Glutamatergic neuron (in vitro differentiated cells): Measurements from ENCODE around the gene DUSP6. TPM values are rescaled to one million over a fixed set of nuclear protein-coding genes. Genes with fewer than 3 reads are reported as not detected.
A peak's percentile ranks its signal among the peaks of the same experiment; 100 is the strongest.

Experiments
- DNase-seq: peaks from one replicate; pipeline ENCODE4 v3.0.0; 2022
- H3K27ac Mint-ChIP-seq: one replicate; pipeline ENCODE4 v1.8.0; 2020; ENCODE audit warnings: mild to moderate bottlenecking, mixed read lengths, inconsistent platforms; ENCODE audit not compliant: unreplicated experiment
- H3K27me3 Mint-ChIP-seq: one replicate; pipeline ENCODE4 v1.8.0; 2020; ENCODE audit warnings: mild to moderate bottlenecking, moderate library complexity, mixed read lengths, inconsistent platforms; ENCODE audit not compliant: unreplicated experiment
- H3K36me3 Mint-ChIP-seq: one replicate; pipeline ENCODE4 v1.8.0; 2020; ENCODE audit warnings: mild to moderate bottlenecking, mixed read lengths, inconsistent platforms; ENCODE audit not compliant: unreplicated experiment
- H3K4me1 Mint-ChIP-seq: one replicate; pipeline ENCODE4 v1.8.0; 2020; ENCODE audit warnings: mild to moderate bottlenecking, low read depth, mixed read lengths, inconsistent platforms; ENCODE audit not compliant: unreplicated experiment
- H3K4me3 Mint-ChIP-seq: one replicate; pipeline ENCODE4 v1.8.0; 2020; ENCODE audit warnings: mild to moderate bottlenecking, mixed read lengths, inconsistent platforms; ENCODE audit not compliant: unreplicated experiment
- H3K9me3 Mint-ChIP-seq: one replicate; pipeline ENCODE4 v1.8.0; 2020; ENCODE audit warnings: mild to moderate bottlenecking, moderate library complexity, mixed read lengths, inconsistent platforms; ENCODE audit not compliant: unreplicated experiment
- total RNA-seq: library from RNA; stranded (reverse); fragmentation: NEBNext Ultra II Directional; extraction: Animal tissue kit (Norgen Biotek cat#: 25700); gene quantifications from one replicate; pipeline ENCODE4 v1.2.1, GENCODE V29; 2021; ENCODE audit not compliant: unreplicated experiment
- TF ChIP-seq, protein P1 (sequence below): fragments of 200-600 bp; sonication (generic); IDR thresholded peaks from one replicate; pipeline ENCODE4 v1.5.0; 2021; ENCODE audit not compliant: partially characterized antibody, unreplicated experiment

DUSP6 gene
- total RNA-seq, 1 donor from 2014 or later: 4.2 TPM

DNA sequence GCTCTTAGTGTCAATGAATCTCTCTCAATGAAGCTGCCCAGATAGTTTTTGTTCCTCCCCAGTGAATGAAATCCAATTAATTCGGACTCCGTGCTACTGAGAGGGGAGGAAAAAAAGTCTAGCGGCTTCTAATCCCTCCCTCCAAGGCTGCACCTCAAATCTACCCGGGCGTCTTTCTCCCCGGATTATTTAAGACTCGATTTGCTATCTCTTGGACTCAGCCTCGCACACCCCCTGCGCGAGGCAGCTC lies 134 bp downstream of the DUSP6 start:
- Mint-ChIP-seq H3K4me1 (peaks cover 42% of the 10 kb centered on the region), H3K36me3 (no peaks in the 10 kb centered on the region), H3K9me3 (peaks cover 22% of the 10 kb centered on the region), H3K27me3 (peaks cover 20% of the 10 kb centered on the region), H3K4me3 (peak overlapping the region; percentile 96), H3K27ac (peak overlapping the region; percentile 95)
- DNase-seq: no peak
- TF ChIP-seq, protein P1, sequence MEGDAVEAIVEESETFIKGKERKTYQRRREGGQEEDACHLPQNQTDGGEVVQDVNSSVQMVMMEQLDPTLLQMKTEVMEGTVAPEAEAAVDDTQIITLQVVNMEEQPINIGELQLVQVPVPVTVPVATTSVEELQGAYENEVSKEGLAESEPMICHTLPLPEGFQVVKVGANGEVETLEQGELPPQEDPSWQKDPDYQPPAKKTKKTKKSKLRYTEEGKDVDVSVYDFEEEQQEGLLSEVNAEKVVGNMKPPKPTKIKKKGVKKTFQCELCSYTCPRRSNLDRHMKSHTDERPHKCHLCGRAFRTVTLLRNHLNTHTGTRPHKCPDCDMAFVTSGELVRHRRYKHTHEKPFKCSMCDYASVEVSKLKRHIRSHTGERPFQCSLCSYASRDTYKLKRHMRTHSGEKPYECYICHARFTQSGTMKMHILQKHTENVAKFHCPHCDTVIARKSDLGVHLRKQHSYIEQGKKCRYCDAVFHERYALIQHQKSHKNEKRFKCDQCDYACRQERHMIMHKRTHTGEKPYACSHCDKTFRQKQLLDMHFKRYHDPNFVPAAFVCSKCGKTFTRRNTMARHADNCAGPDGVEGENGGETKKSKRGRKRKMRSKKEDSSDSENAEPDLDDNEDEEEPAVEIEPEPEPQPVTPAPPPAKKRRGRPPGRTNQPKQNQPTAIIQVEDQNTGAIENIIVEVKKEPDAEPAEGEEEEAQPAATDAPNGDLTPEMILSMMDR: no peak

DNA sequence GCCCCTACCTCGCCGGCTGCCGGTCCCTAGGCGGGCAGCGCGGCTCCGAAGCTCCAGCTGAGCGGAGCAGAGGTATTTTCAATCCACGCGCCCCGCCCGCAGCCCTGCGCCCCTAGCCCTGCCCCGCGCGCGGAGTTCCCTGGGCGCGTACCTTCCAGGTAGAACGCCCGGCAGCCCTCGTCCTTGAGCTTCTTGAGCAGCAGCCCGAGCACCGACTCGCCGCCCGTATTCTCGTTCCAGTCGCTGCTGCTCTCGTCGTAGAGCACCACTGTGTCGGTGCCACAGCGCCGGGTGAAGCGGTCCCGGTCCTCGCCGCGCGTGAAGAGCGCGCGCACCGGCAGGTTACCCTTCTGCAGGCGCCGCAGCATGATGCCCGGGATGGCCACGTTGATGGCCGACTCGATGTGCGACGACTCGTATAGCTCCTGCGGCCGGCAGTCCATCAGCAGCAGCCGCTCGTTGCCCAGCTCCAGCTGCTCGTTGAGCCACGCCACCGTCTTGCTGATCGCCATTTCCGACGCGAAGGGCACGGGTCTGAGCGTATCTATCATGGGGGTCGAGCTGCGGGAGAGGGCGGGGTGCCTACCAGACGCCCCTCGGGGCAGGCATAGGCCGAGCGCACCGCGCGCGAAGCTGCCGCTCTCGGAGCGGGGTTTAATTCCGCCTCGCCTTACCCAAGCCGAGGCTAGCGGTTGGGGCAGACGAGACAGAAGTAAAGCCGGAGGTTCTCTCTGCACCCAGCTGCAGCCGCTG lies 636 bp downstream of the DUSP6 start:
- peak; percentile 64 for DNase-seq
- TF ChIP-seq, protein P1: no peak
- Mint-ChIP-seq H3K27me3 (peaks cover 20% of the 10 kb centered on the region), H3K9me3 (peaks cover 22% of the 10 kb centered on the region), H3K4me3 (peak overlapping the region; percentile 96), H3K27ac (peak overlapping the region; percentile 95), H3K36me3 (no peaks in the 10 kb centered on the region), H3K4me1 (peaks cover 40% of the 10 kb centered on the region)

DNA sequence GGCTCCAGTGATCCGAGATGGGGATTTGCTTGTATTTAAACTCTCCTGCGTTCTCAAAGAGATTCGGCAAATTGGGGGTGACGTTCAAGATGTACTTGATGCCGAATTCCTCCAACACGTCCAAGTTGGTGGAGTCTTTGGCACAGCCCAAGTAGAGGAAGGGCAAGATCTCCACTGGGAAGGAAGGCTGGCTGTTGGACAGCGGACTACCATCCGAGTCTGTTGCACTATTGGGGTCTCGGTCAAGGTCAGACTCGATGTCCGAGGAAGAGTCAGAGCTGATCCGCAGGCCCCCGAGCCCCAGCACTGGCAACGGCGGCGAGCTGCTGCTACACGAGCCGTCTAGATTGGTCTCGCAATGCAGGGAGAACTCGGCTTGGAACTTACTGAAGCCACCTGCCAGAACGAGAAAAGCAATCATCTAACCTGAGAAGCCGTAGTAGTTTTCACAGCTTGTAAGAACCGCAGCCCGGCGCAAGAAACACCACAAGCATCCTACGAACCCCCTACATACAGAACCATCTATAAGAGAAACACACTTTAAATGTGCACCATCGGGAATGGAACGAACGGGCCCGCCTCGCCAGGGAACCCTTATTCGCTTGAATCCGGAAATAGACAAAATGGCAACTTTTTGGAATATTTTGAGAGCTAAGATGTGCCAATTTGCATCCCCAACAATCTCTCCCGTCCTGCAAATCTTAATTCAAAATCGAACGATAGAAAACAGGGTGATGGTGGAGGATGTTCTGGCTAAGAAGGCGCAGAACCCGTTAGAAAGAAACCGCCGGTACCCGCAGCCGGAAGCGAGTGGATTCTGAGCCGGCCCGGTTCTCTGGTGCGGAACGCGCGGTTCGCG lies 1.4 kb downstream of the DUSP6 start:
- H3K27me3 Mint-ChIP-seq: peaks cover 20% of the 10 kb centered on the region
- TF ChIP-seq, protein P1: no peak
- H3K9me3 Mint-ChIP-seq: peaks cover 22% of the 10 kb centered on the region
- DNase-seq: no peak
- H3K4me3 Mint-ChIP-seq: peak overlapping the region; percentile 96
- H3K36me3 Mint-ChIP-seq: no peaks in the 10 kb centered on the region
- peak overlapping the region; percentile 72 for H3K27ac Mint-ChIP-seq
- H3K4me1 Mint-ChIP-seq: peaks cover 44% of the 10 kb centered on the region

DNA sequence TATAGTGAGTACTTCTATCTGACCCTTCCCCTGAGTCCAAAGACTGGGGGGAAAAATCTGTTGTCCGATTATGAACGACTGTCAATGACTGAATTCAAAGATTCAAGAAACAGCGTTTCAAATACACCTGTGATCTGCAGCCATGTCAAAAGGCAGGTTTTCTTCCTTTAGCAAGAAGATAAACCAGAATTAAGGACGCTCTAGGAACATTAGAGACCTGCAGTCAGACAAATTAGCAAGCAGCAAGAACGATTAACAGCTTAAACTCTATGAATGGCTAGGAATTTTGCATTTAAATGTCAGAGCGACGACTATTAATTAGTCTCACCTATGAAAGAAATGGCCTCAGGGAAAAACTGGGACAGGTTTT lies 2.1 kb downstream of the DUSP6 start:
- TF ChIP-seq, protein P1: no peak
- Mint-ChIP-seq H3K9me3 (peaks cover 22% of the 10 kb centered on the region), H3K27me3 (peaks cover 20% of the 10 kb centered on the region), H3K4me1 (peaks cover 42% of the 10 kb centered on the region), H3K36me3 (no peaks in the 10 kb centered on the region), H3K4me3 (peak overlapping the region; percentile 96), H3K27ac (peak overlapping the region; percentile 44)
- no peak for DNase-seq

DNA sequence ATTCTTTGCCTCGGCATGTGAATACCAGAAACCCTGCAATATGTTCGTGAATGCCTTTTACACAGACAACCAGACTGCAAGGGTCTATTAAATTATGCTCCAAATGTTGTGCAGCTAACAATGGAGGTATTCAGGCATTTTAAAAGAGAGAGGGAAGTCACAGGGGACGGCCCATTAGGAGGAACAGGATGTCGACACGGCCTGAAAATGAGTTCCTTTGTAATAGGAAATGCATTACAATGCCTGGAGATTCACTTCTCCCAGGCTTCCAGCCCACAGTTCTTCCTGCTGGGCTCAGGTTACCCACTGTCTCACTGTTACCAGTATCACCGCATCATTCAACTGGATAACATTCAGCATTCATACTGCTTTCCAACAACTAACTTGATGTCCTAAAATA lies 2.5 kb downstream of the DUSP6 start:
- peaks cover 38% of the 10 kb centered on the region for H3K4me1 Mint-ChIP-seq

More for the DNA sequence above, 2.5 kb downstream of the DUSP6 start:
- peak; percentile 28 for DNase-seq
- H3K4me3 Mint-ChIP-seq: peak overlapping the region; percentile 63
- peaks cover 18% of the 10 kb centered on the region for H3K27me3 Mint-ChIP-seq
- H3K9me3 Mint-ChIP-seq: peaks cover 21% of the 10 kb centered on the region
- H3K27ac Mint-ChIP-seq: no peak overlapping the region
- TF ChIP-seq, protein P1: no peak
- no peaks in the 10 kb centered on the region for H3K36me3 Mint-ChIP-seq
